Erythroblast (primary cell): ENCODE results near the gene PSORS1C1.

Experiments
- GATA1 ChIP-seq: IDR thresholded peaks from 2 replicates; pipeline ENCODE4 v1.6.1; 2011; ENCODE audit warnings: low read depth, mild to moderate bottlenecking, control low read depth, low read length, moderate library complexity
- POLR2A ChIP-seq: IDR thresholded peaks from 2 replicates; pipeline ENCODE4 v1.6.1; 2011; ENCODE audit warnings: mild to moderate bottlenecking, low read length

DNA sequence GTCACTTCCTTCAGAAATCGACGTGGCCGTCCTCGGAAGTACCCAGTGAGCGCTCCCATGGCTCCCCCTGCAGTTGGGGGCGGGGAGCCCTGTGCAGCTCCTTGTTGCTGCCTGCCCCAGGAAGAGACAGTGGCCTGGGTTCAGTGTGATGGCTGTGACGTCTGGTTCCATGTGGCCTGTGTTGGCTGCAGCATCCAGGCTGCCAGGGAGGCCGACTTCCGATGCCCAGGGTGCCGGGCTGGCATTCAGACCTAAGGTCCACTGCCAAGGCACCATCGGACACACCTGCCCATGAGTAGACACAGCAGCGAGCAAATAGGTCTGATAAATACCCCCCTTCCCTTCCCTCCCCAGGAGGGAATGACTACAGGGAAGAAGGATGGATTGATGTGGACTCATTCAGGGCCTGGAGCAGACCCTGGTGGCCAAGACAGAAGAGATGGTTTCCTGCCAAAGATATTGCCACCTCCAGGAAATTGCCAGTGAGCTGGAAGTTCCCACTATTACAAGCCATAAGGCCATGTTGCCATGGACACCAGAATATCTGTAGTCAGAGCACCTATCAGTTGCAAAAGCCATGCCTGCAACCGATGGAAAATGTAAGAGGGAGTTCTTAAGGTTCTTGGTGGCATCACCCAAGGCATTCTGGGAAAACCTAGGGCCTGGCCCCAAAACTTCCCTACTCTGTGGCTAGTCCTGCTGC, 48.0 kb downstream of the PSORS1C1 start:
- TF ChIP-seq POLR2A (no peak), GATA1 (no peak)
